GM19238 (cell line): Measurements from ENCODE around the gene SIM1.

Source experiments
- DNase-seq: peaks from one replicate; pipeline ENCODE4 v3.0.0; 2011; ENCODE audit warnings: low spot score; ENCODE audit not compliant: insufficient read length

Gene SIM1

GRCh38 chr6:100472674-100473073, 8.0 kb upstream of the SIM1 start:
- DNase-seq: no peak

GRCh38 chr6:100470422-100471120, 5.8 kb upstream of the SIM1 start:
- no peak for DNase-seq

- DNase-seq: no peak
Observed at GRCh38 chr6:100469101-100469859, 4.6 kb upstream of the SIM1 start.

GRCh38 chr6:100468016-100468622, 3.4 kb upstream of the SIM1 start:
- no peak for DNase-seq

GRCh38 chr6:100467129-100468015, 2.7 kb upstream of the SIM1 start:
- no peak for DNase-seq

GRCh38 chr6:100466410-100467128, 1.8 kb upstream of the SIM1 start:
- no peak for DNase-seq

- no peak for DNase-seq
Observed at GRCh38 chr6:100465701-100466409, 1.1 kb upstream of the SIM1 start.

- no peak for DNase-seq
Observed at GRCh38 chr6:100464162-100464851, 414 bp downstream of the SIM1 start.

- no peak for DNase-seq
Observed at GRCh38 chr6:100463630-100464161, 1.0 kb downstream of the SIM1 start.

- no peak for DNase-seq
Observed at GRCh38 chr6:100462706-100463629, 1.8 kb downstream of the SIM1 start.

GRCh38 chr6:100461917-100462705, 2.6 kb downstream of the SIM1 start:
- DNase-seq: no peak

GRCh38 chr6:100461278-100461916, 3.3 kb downstream of the SIM1 start:
- DNase-seq: no peak

GRCh38 chr6:100460650-100461204, 4.0 kb downstream of the SIM1 start:
- no peak for DNase-seq

GRCh38 chr6:100459592-100460184, 5.0 kb downstream of the SIM1 start:
- no peak for DNase-seq

GRCh38 chr6:100458841-100459591, 5.7 kb downstream of the SIM1 start:
- no peak for DNase-seq
